Panc1 (cell line): ENCODE measurements around the gene NOXA1.

Experiments used
- POLR2AphosphoS5 ChIP-seq: IDR thresholded peaks from 2 replicates; pipeline ENCODE4 v1.6.1; 2012; ENCODE audit warnings: mild to moderate bottlenecking, low read depth, low read length, moderate library complexity
- SIN3A ChIP-seq: IDR thresholded peaks from 2 replicates; pipeline ENCODE4 v1.6.1; 2012; ENCODE audit warnings: low read depth, mild to moderate bottlenecking, low read length, moderate library complexity, borderline replicate concordance; ENCODE audit not compliant: insufficient read depth
- TCF7L2 ChIP-seq: IDR thresholded peaks from 2 replicates; pipeline ENCODE4 v1.6.1; 2011; ENCODE audit warnings: mild to moderate bottlenecking, low read depth, low read length, inconsistent platforms
- TF ChIP-seq, protein P1 (sequence below): fragments of 450-650 bp; IDR thresholded peaks from 2 replicates; pipeline ENCODE4 v1.5.1; 2017; ENCODE audit warnings: mild to moderate bottlenecking
- TF ChIP-seq, protein P2 (sequence below), 2 experiments: IDR thresholded peaks; 2 replicates each; pipeline ENCODE4 v1.6.1; 2011 to 2012; ENCODE audit warnings: low read depth in 2 of 2, control low read depth in 1 of 2, low read length in 1 of 2, mild to moderate bottlenecking in 1 of 2, moderate library complexity in 1 of 2; ENCODE audit not compliant: insufficient read depth in 1 of 2

- TF ChIP-seq, protein P1, sequence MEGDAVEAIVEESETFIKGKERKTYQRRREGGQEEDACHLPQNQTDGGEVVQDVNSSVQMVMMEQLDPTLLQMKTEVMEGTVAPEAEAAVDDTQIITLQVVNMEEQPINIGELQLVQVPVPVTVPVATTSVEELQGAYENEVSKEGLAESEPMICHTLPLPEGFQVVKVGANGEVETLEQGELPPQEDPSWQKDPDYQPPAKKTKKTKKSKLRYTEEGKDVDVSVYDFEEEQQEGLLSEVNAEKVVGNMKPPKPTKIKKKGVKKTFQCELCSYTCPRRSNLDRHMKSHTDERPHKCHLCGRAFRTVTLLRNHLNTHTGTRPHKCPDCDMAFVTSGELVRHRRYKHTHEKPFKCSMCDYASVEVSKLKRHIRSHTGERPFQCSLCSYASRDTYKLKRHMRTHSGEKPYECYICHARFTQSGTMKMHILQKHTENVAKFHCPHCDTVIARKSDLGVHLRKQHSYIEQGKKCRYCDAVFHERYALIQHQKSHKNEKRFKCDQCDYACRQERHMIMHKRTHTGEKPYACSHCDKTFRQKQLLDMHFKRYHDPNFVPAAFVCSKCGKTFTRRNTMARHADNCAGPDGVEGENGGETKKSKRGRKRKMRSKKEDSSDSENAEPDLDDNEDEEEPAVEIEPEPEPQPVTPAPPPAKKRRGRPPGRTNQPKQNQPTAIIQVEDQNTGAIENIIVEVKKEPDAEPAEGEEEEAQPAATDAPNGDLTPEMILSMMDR = no peak
- TF ChIP-seq POLR2AphosphoS5 (no peak), TCF7L2 (no peak), SIN3A (no peak)
- TF ChIP-seq, protein P2, sequence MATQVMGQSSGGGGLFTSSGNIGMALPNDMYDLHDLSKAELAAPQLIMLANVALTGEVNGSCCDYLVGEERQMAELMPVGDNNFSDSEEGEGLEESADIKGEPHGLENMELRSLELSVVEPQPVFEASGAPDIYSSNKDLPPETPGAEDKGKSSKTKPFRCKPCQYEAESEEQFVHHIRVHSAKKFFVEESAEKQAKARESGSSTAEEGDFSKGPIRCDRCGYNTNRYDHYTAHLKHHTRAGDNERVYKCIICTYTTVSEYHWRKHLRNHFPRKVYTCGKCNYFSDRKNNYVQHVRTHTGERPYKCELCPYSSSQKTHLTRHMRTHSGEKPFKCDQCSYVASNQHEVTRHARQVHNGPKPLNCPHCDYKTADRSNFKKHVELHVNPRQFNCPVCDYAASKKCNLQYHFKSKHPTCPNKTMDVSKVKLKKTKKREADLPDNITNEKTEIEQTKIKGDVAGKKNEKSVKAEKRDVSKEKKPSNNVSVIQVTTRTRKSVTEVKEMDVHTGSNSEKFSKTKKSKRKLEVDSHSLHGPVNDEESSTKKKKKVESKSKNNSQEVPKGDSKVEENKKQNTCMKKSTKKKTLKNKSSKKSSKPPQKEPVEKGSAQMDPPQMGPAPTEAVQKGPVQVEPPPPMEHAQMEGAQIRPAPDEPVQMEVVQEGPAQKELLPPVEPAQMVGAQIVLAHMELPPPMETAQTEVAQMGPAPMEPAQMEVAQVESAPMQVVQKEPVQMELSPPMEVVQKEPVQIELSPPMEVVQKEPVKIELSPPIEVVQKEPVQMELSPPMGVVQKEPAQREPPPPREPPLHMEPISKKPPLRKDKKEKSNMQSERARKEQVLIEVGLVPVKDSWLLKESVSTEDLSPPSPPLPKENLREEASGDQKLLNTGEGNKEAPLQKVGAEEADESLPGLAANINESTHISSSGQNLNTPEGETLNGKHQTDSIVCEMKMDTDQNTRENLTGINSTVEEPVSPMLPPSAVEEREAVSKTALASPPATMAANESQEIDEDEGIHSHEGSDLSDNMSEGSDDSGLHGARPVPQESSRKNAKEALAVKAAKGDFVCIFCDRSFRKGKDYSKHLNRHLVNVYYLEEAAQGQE (IDR thresholded peaks at IDR 0.05; ENCODE audit: insufficient read depth in 1 of 2, low read depth in 2 of 2, low read length in 1 of 2) = no peak
These were observed 32.4 kb upstream of the NOXA1 start for GRCh38 chr9:137390553-137391410.
